HG03442 (cell line): ENCODE data around the gene FBXW7.
"Not testable (repeated sequence)": the region's sequence is repeated elsewhere in the genome, so short reads cannot be mapped to it uniquely, and the experiment has no call there.

Experiments used
- ATAC-seq: cut with Tn5 transposase; IDR thresholded peaks from one replicate; pipeline ENCODE4 v1.9.1; 2021; ENCODE audit warnings: mild to moderate bottlenecking, moderate library complexity; ENCODE audit not compliant: unreplicated experiment

FBXW7 gene

DNA sequence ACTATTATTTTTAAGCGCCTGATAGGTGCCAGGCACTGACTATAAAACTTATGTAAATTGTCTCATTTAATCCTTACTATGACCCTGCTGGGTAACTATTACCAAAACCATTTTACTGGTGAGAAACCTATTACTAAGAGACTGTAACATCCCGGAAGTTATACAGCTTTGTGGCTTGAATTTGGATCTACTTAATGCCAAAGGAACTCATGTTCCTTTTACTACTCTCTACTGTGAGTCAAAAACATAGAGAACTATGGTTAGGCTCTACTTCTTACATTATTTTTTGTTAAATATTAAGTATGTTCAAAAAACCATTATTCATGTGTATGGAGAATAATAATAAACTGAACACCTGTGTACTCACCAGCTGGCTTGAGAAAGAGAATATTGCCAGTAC lies 14.8 kb upstream of the FBXW7 start:
- ATAC-seq: not testable (repeated sequence)

DNA sequence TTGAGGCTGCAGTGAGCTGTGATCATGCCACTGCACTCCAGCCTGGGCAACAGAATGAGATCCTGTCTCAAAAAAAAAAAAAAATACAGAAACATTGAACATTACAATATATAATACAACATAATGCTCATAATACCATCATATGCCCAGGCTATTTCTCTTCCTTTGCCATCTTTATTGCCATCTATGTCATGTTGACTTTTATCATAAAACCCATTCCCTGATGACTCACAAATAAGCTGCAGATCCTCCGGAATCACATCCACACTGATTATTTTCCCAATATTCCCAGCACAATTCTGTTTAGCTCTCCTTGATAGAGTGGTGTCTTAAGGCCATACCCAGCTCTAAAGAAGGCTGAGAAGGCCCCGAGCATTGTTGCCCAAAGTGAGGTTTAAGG lies 9.2 kb upstream of the FBXW7 start:
- no peak for ATAC-seq

DNA sequence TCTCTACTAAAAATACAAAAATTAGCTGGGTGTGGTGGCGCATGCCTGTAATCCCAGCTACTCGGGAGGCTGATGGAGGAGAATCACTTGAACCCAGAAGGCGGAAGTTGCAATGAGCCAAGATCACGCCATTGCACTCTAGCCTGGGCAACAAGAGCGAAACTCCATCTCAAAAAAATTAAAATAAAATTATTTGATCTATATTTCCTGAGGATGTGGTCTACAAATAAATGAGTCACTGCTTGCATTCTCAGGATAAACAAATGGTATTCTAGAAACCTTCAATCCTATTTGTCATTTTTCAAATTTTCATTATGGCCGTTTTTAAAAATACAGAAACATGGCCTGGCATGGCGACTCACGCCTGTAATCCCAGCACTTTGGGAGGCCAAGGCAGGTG lies 8.6 kb upstream of the FBXW7 start:
- not testable (repeated sequence) for ATAC-seq

DNA sequence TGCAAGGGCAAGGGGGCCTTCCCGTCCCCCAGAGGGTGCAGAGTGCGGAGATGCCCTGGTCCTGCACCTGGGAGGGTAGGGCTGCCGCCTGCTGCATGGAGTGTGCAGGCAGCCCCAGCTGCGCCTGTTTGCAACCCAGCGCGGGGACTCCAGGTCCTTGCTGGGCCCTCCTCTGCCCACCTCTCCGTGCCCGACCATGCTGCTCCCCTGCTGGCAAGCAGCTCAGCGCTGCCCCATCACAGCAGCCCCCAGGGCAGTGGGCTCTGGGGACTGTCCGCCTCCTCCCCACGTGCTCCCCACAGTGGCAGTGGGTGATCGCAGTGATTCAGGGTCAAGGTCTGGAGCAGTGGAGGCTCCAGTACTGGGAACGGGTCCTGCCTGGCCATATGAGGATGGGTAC lies 5.0 kb upstream of the FBXW7 start:
- ATAC-seq: no peak

DNA sequence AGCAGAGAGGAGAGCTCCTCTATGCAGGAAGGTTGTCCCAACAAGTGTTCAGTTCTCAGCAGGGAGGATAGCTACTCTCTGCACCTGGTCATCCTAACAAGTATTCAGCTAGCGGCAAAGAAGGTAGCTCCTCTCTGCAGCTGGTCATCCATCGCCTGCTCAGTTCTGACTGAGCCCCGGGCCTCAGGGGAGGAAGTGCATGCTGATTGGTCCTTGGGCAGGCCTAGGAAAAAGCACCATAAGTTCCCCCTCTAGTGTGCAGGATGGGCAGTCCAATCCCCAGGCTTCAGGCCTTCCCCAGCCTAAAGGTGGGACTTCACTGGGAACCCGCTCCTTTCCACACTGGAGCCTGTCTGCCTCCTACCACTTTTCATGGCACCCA lies 4.4 kb upstream of the FBXW7 start:
- ATAC-seq: peak; percentile 30

DNA sequence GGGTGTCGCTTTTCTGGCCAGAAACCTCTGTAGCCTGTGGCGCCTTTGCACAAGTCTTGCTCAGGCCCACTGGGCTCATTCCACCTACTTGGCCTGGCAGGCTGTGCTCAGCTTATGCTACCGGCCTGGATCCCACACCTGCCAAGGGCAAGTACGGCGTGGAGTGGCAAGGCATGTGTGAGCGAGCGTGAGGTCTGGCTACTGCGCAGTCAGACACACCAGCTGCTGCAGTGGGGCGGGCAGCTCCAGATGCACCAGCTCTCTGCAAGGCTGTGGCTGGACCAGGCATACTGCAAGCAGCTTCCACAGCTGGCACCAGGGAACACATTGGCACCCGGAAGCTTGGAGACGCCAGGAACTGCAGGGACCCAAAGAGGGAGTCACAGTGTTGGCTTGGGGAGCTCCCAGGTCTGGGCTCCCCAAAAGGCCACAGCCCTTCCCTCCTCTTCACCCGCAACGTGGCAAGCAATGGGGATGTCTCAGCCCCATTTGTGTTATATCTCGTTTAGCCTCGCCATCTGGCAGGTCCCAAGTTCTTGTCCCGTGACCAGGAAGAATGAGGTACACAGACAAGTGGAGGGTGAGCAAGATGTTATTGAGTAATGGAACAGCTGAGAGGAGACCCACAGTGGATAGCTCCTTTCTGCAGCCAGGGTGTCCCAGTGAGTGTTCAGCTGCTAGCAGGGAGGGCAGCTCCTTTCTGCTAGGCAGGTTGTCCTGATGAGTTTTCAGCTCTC lies 3.8 kb upstream of the FBXW7 start:
- ATAC-seq: no peak

DNA sequence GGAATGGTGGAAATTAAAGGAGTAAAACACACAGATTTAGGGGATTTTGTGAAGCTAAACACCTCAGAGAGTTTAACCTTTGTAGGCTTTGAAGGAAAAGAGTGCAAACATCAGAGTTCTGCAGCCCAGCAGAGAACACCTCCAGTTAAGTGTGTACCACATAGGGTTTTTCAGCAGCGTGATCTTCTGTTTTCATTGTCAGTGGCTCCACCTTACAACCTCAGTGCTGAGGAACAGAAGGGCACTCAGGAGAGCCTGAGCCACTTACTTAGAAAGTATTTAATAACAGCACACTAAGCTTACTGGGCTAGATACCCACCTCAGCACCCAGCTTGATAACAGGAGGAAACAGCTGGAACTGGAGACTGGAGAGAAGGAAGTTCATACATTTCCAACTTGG lies 2.0 kb upstream of the FBXW7 start:
- ATAC-seq: no peak

DNA sequence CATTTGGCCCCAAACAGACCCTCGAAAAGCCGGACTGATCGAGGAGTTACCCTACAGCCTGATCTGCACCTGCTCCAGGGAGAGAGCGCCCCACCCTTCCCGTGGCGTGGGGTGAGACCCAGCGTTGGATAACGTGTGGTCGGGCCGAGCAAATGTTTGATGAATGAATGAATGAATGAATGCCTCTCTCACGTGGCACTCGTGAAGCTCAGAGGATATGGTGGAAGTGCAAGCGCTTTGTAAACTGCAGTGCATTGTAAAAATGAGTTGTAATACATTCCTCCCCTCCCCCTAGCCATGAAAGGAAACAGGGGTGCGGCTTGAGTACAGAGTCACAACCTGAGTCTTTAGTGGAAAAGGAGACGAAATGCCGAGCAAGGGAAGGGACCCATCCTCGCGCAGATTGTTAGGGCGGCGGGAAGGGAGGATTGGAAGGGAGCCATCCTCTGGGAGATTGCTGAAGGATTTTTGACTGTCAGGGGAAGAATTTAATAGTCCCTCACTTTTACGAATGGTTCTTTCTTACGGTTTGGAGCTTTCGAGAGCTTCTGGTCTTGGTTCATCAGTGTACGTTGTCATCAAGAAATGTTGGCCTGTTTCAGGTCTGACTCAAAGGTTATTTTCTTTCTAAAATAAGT lies 772 bp upstream of the FBXW7 start:
- ATAC-seq: peak; percentile 26

DNA sequence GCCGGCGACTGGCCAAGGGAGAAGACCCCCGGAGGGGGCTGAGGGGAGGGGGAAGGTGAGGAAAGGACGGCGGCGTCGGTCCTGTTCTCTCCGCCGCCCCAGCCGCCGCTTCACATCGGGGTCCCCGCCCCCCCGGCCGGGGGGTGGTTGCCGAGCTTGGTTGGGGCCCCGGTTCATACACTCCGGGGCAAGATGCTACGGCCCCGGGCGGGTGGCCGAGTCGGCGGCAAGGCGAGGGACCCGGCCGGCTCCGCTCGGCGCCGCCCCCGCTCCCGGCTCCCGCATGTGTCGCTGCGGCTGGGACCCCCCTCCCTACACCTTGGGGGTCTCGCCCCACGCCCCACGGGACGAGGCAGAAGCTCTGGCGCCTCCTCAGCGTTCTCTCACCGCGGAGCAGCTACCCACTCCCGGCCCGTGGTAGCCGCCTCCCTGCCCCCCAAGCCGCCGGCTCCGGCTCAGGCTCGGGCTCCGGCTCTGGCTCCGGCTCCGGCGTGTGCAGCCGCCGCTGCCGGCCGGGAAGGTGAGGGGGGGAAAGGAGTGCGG lies 461 bp downstream of the FBXW7 start:
- peak; percentile 4 for ATAC-seq

DNA sequence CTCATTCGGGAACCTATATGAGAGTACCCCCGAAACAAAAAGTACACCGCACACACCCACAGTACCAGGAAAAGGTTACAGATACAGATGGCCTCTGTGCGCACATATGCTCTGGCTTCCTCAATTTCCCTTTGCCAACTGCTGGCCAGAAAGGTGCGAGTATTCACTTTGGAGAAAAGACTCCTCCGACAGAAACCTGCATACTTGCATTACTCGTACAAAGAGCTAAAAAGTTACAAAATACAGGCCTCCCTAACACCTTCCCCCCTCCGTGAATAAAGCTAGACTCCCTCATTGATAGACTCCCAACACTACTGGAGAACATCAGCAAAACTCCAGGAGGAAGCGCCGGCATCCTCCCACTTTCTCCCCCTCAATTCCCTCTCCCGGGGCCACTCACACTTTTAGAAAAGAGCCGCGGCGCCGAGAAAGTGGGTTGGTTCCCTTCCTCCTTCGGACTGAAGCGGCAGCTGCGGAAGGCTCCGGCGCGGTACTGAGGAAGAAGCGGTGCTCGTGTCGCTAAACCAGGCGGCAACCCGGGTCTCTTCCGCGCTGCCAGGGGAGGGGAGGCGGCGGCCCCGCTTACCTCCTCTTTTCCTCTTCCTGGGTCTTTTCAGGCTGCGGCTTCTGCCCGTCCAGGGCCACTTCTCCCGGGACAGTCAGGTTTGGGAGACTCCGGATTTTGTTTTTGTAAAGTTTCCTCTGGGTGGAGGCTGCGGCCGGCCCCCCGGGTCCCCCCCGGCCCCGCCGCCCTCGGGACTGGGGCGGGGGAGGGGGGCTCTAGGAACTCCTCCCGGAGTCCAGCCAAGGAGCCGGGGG lies 1.1 kb downstream of the FBXW7 start:
- ATAC-seq: no peak

DNA sequence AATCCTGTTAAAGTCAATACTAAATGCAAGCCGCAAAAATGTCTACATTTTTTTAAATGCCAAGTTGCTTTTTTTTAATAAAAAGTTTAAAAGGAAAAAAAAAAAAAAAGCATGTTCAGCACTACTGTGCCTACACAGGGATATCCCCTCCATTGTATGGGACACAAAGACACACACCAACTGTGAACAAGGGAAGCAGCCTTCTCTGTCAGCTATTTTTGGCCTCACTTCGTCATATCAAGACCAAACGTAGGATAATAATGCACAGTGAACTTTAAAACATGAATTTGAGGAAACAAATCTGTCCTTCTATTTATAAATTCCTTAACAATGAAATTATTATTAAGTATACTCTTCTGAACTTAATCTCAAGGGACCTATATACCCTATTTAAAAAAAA lies 4.4 kb downstream of the FBXW7 start:
- ATAC-seq: no peak

DNA sequence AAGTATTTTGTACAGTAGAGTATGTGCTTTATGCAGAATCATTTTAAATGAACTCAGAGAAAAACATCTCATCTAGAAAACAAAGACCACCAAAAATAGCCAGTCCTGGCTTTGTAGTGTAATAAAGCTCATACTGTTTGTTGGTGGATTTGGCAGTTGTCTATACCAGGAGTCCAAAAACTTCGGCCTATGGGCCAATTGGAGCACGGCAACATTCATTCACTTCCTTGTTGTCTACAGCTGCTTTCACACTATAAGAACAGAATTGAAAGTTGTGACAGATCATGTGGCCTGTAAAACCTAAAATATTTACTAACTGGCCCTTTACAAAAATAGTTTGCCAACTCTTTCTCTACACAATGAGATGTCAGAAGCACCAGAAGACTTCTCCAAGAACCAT lies 5.3 kb downstream of the FBXW7 start:
- peak; percentile 34 for ATAC-seq

DNA sequence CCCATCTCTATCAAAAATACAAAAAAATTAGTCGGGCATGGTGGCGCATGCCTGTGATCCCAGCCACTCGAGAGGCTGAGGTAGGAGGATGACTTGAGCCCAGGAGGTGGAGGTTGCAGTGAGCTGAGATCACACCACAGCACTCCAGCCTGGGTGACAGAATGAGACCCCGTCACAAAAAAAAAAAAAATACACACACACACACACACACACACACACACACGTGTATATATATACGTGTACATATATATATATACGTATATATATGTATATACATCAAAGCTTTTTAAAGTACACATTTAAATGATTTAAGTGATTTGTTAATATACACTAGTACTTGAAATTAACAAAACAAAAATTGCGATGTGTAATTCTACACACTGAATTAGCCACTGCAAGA lies 6.0 kb downstream of the FBXW7 start:
- ATAC-seq: no peak

DNA sequence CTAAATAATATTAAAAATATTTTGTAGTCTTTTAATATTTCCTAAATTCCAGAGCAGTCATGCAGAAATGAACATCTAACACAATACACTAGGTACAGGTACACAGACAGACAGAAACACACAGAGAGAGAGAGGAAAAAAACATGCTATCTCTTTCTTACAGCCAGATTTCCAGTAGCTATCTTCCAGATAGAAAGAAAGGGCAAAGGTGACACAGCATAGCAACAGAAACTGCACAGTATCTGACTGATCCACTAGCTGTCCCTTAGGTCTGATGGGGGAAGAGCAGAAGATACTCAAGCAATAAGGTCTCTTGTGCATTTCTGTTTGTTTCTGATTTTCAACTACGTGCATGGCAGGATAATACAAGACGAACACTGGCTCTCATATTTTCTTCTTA lies 7.8 kb downstream of the FBXW7 start:
- no peak for ATAC-seq

DNA sequence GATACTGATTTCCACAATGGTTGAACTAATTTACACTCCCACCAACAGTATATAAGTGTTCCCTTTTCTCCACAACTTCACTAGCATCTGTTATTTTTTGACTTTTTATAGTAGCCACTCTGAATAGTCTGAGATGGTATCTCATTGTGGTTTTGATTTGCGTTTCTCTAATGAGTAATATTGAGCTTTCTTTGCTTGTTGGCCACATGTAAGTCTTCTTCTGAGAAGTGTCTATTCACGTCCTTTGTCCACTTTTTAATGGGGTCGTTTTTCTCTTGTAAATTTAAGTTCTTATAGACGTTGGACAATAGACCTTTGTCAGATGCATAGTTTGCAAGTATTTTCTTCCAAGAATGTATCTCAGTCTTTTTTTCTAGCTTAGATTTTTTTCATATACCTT lies 10.0 kb downstream of the FBXW7 start:
- peak; percentile 68 for ATAC-seq

DNA sequence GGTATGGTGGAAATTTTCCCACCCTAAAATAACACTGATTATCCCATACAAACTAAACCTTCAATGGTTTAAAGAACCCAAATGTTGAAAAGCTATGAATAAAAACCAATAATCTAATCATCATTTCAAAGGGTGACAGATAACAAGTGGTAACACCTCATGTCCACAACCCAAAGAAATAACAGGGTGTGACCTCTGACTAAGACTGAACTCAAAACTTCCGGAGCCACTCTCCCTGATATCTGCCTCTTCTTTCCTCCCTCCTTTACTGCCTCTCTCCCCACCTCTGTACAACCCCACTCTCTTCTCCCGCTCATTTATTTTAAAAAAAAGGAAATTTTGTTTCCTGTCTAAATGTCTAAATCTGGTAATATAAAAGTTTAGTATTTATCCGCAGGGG lies 11.5 kb downstream of the FBXW7 start:
- ATAC-seq: no peak

DNA sequence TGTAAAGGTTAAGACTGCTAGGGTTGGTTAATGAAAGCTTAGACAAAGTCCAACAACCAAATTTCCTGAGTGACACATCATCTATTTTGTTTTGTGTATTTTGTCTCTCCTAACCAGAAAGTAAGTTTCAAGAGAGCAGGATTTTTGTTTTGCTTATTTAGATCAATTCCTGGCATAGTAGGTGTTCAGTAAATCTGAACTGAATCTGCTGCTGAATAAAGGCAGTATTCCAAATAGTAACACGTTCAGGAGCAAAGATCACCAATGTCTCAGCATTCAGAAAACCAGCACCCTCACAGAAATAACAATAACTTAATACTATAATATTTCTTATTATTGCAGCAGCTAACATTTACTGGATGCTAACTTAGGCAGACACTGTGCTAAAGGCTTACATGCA lies 12.2 kb downstream of the FBXW7 start:
- ATAC-seq: no peak

DNA sequence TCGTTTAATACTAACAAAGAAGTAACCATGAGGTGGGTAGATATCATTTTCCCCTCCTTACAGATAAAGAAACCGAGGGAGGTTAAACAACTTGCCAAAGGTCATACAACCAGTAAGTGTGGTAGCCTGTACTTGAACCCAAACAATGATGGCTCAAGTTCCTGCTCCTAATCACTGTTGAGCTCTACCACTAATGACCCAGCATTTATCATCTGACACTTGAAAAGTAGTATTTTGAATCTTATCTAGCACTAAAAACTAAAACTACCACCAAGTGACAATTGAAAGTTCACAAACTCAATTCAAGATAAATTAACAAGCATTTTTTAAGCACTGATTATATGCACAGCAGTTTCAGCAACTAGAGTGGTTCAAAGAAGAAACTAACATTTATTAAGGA lies 13.1 kb downstream of the FBXW7 start:
- no peak for ATAC-seq

DNA sequence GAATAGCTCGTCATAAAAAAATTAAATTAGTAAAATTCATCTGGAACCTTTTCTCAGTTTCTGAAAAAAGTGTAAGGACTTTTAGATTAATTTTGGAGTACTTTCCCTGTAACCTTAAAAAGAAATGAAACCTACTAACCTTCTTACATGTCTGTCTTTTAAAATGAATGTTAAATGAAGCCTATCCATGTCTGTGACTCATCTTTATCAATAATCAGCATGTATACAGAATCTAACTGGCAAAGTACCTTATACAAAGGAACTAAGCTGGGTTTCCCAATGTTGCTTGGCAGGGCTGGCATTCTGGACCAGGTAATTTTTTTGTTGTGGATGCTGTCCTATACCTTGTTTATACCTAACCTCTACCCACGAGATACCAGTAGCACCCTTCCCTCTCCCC lies 13.6 kb downstream of the FBXW7 start:
- ATAC-seq: no peak

DNA sequence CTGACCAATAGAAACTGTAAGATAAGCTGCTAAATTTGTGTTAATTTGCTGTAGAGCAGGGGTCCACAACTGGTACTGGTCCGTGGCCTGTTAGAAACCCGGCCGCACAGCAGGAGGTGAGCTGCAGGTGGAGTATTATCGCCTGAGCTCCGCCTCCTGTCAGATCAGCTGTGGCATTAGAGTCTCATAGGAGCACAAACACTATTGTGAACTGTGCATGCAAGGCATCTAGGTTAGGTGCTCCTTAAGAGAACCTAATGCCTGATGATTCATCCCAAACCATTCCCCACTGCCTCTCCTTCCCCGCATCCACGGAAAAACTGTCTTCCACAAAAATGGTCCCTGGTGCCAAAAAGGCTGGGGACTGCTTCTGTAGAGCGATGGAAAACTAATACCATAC lies 19.7 kb downstream of the FBXW7 start:
- no peak for ATAC-seq

DNA sequence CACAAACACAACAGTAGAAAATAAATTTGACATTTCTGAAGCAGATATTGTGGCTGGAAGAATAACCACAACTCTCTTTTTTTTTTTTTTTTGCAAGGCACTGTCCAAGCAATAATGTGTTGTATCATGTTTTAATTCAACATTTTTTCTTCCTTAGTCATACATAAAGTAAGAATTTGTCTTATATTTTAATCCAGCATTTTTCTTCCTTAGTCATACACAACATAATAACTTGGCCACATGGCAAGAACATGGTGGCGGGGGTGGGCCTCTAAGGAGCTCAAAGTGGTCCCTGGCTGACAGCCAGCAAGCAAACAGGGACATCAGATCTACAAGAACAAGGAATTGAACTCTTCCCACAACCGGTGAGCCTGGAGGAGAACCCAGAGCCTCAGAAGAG lies 20.2 kb downstream of the FBXW7 start:
- no peak for ATAC-seq

DNA sequence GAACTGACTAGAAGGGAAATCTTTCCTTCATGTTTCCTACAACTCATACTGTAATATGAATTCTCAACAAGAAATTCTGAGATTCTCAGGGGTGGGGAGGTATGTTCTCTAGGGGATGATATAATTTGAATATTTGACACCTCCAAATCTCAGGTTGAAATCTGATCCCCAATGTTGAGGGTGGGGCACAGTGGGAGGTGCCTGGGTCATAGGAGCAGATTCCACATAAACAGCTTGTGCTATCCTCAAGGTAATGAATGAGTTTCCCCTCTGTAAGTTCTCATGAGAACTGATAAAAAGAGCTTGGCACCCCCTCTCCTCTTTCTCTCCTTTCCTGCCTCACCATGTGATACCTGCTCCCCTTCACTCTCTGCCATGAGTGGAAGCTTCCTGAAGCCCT lies 21.5 kb downstream of the FBXW7 start:
- ATAC-seq: no peak
